WTC11 (cell line): Measurements from ENCODE around the gene BIVM.

Source experiments
- ATF3 ChIP-seq: sonication (generic); formaldehyde crosslinking; conservative IDR thresholded peaks from 2 replicates; pipeline ENCODE4 v1.8.1; 2022; ENCODE audit warnings: mild to moderate bottlenecking, missing genetic modification reagents
- CREM ChIP-seq: sonication (generic); formaldehyde crosslinking; IDR thresholded peaks from 2 replicates; pipeline ENCODE4 v1.8.1; 2022; ENCODE audit warnings: mild to moderate bottlenecking, missing genetic modification reagents, moderate library complexity
- CTCF ChIP-seq: fragments of 200-600 bp; IDR thresholded peaks from 2 replicates; pipeline ENCODE4 v1.8.0; 2022; ENCODE audit warnings: antibody characterized with exemption
- E2F4 ChIP-seq: sonication (generic); formaldehyde crosslinking; IDR thresholded peaks from 2 replicates; pipeline ENCODE4 v1.8.1; 2022; ENCODE audit warnings: low read depth, mild to moderate bottlenecking, moderate library complexity, missing genetic modification reagents, borderline replicate concordance
- FOXJ3 ChIP-seq: sonication (generic); formaldehyde crosslinking; IDR thresholded peaks from 2 replicates; pipeline ENCODE4 v1.9.0; 2021; ENCODE audit warnings: missing genetic modification reagents, mild to moderate bottlenecking, borderline replicate concordance
- FOXK1 ChIP-seq: sonication (generic); formaldehyde crosslinking; IDR thresholded peaks from 2 replicates; pipeline ENCODE4 v1.8.0; 2022; ENCODE audit warnings: mild to moderate bottlenecking, moderate library complexity, missing genetic modification reagents
- KAT7 ChIP-seq: sonication (generic); formaldehyde crosslinking; IDR thresholded peaks from 2 replicates; pipeline ENCODE4 v1.8.1; 2023; ENCODE audit warnings: missing genetic modification reagents, mild to moderate bottlenecking, borderline replicate concordance
- MLX ChIP-seq: sonication (generic); formaldehyde crosslinking; IDR thresholded peaks from 2 replicates; pipeline ENCODE4 v1.8.1; 2023; ENCODE audit warnings: mild to moderate bottlenecking, missing genetic modification reagents, moderate library complexity
- OVOL2 ChIP-seq: fragments of 250-450 bp; sonication (Bioruptor Pico); IDR thresholded peaks from 2 replicates; pipeline ENCODE4 v1.9.0; 2021; ENCODE audit warnings: mild to moderate bottlenecking, borderline replicate concordance
- SP1 ChIP-seq: sonication (generic); formaldehyde crosslinking; conservative IDR thresholded peaks from 2 replicates; pipeline ENCODE4 v1.8.1; 2022; ENCODE audit warnings: missing genetic modification reagents
- ZBTB21 ChIP-seq: sonication (generic); formaldehyde crosslinking; IDR thresholded peaks from 2 replicates; pipeline ENCODE4 v1.8.1; 2023; ENCODE audit warnings: mild to moderate bottlenecking, missing genetic modification reagents, borderline replicate concordance

- TF ChIP-seq ATF3 (CRISPR knock-in tag) (no peak), CTCF (no peak), OVOL2 (no peak), MLX (CRISPR knock-in tag) (no peak), FOXK1 (CRISPR knock-in tag) (no peak), SP1 (no peak), ZBTB21 (CRISPR knock-in tag) (no peak), CREM (CRISPR knock-in tag) (no peak), E2F4 (no peak), KAT7 (CRISPR knock-in tag) (no peak), FOXJ3 (CRISPR knock-in tag) (no peak)
These were observed 37.8 kb upstream of the BIVM start for GRCh38 chr13:102761071-102761470.
